ENCODE measurements around the gene FEZF2.

The FEZF2 gene

GRCh38 chr3:62367763-62368195, 5.6 kb downstream of the FEZF2 start:
- Mint-ChIP-seq H3K4me1 (peaks cover 39% of the 10 kb centered on the region), H3K27ac (no peak overlapping the region), H3K9me3 (peaks cover 6% of the 10 kb centered on the region), H3K36me3 (ENCODE audit: low read depth) (no peaks in the 10 kb centered on the region), H3K4me3 (peak overlapping the region in 2 of 3 experiments; percentile 5 to 58), H3K27me3 (ENCODE audit: low read depth) (peaks cover 100% of the 10 kb centered on the region)
- no peak for TF ChIP-seq CTCF (IDR thresholded peaks at IDR 0.05; ENCODE audit: unreplicated experiment in 3 of 3)

GRCh38 chr3:62366126-62366484, 7.2 kb downstream of the FEZF2 start:
- Mint-ChIP-seq H3K27ac (no peak overlapping the region), H3K36me3 (ENCODE audit: low read depth) (no peaks in the 10 kb centered on the region), H3K4me3 (no peak overlapping the region), H3K9me3 (peaks cover 6% of the 10 kb centered on the region), H3K4me1 (peaks cover 36% of the 10 kb centered on the region), H3K27me3 (ENCODE audit: low read depth) (peaks cover 97% of the 10 kb centered on the region)
- no peak for TF ChIP-seq CTCF (IDR thresholded peaks at IDR 0.05; ENCODE audit: unreplicated experiment in 3 of 3)

- no peak overlapping the region for H3K27ac Mint-ChIP-seq
- no peak for TF ChIP-seq CTCF (IDR thresholded peaks at IDR 0.05; ENCODE audit: unreplicated experiment in 3 of 3)
- H3K9me3 Mint-ChIP-seq, result peaks cover under 1% of the 10 kb centered on the region
- H3K4me3 Mint-ChIP-seq, result no peak overlapping the region
- H3K36me3 Mint-ChIP-seq (ENCODE audit: low read depth), result no peaks in the 10 kb centered on the region
- H3K27me3 Mint-ChIP-seq (ENCODE audit: low read depth), result peaks cover 97% of the 10 kb centered on the region
- peaks cover 30% of the 10 kb centered on the region for H3K4me1 Mint-ChIP-seq
Observed at GRCh38 chr3:62365391-62366125, 7.8 kb downstream of the FEZF2 start.

- H3K9me3 Mint-ChIP-seq, result no peaks in the 10 kb centered on the region
Observed at GRCh38 chr3:62364191-62364590, 9.2 kb downstream of the FEZF2 start.

GRCh38 chr3:62363275-62363674, 10.1 kb downstream of the FEZF2 start:
- Mint-ChIP-seq H3K9me3 (no peaks in the 10 kb centered on the region), H3K4me1 (peaks cover 11% of the 10 kb centered on the region), H3K36me3 (ENCODE audit: low read depth) (no peaks in the 10 kb centered on the region), H3K27ac (no peak overlapping the region), H3K4me3 (no peak overlapping the region), H3K27me3 (ENCODE audit: low read depth) (peaks cover 97% of the 10 kb centered on the region)
- no peak for TF ChIP-seq CTCF (IDR thresholded peaks at IDR 0.05; ENCODE audit: unreplicated experiment in 3 of 3)

More at GRCh38 chr3:62364191-62364590, 9.2 kb downstream of the FEZF2 start:
- TF ChIP-seq CTCF (IDR thresholded peaks at IDR 0.05; ENCODE audit: unreplicated experiment in 3 of 3), result no peak
- peaks cover 19% of the 10 kb centered on the region for H3K4me1 Mint-ChIP-seq
- H3K4me3 Mint-ChIP-seq, result no peak overlapping the region
- no peaks in the 10 kb centered on the region for H3K36me3 Mint-ChIP-seq (ENCODE audit: low read depth)
- H3K27ac Mint-ChIP-seq, result no peak overlapping the region
- peaks cover 97% of the 10 kb centered on the region for H3K27me3 Mint-ChIP-seq (ENCODE audit: low read depth)

- peaks cover 88% of the 10 kb centered on the region for H3K27me3 Mint-ChIP-seq (ENCODE audit: low read depth)
- no peaks in the 10 kb centered on the region for H3K36me3 Mint-ChIP-seq (ENCODE audit: low read depth)
- H3K4me3 Mint-ChIP-seq, result no peak overlapping the region
- no peak overlapping the region for H3K27ac Mint-ChIP-seq
- no peak for TF ChIP-seq CTCF (IDR thresholded peaks at IDR 0.05; ENCODE audit: unreplicated experiment in 3 of 3)
- H3K9me3 Mint-ChIP-seq, result no peaks in the 10 kb centered on the region
- no peaks in the 10 kb centered on the region for H3K4me1 Mint-ChIP-seq
Observed at GRCh38 chr3:62361824-62362223, 11.5 kb downstream of the FEZF2 start.

Measured in nephron (organoid).